Esophagus squamous epithelium (tissue), 5 donors: Measurements from ENCODE around the gene SRBD1. TPM values are rescaled to one million over a fixed set of nuclear protein-coding genes. Genes with fewer than 3 reads are reported as not detected.

Source experiments
- DNase-seq: peaks from one replicate; lab custom pipeline; 2025; lab: John Stamatoyannopoulos, UW
- H3K27ac ChIP-seq, 4 donors: fragments of 200-600 bp; sonication (generic); one replicate each; pipeline ENCODE4 v1.5.1; 2016 to 2019; ENCODE audit warnings: mild to moderate bottlenecking in 1 of 4
- H3K27me3 ChIP-seq, 4 donors: fragments of 200-600 bp; sonication (generic); 1 replicate in 3 of 4; 2 replicates in 1 of 4; pipeline versions ENCODE4 v1.5.1 to v1.6.0; 2017 to 2021; ENCODE audit warnings: antibody characterized with exemption in 1 of 4
- H3K36me3 ChIP-seq, 3 donors: fragments of 200-600 bp; sonication (generic); one replicate each; pipeline ENCODE4 v1.5.1; 2016 to 2019
- H3K4me1 ChIP-seq, 3 donors: fragments of 200-600 bp; sonication (generic); one replicate each; pipeline ENCODE4 v1.5.1; 2017 to 2019
- H3K4me3 ChIP-seq, 4 donors: fragments of 200-600 bp; sonication (generic); 1 replicate in 3 of 4; 2 replicates in 1 of 4; pipeline ENCODE4 v1.5.1; 2016 to 2019; ENCODE audit warnings: mild to moderate bottlenecking in 2 of 4, moderate library complexity in 1 of 4
- H3K9me3 ChIP-seq, 3 donors: fragments of 200-600 bp; sonication (generic); one replicate each; pipeline ENCODE4 v1.5.1; 2016 to 2019
- POLR2A ChIP-seq, 4 donors: fragments of 450-650 bp; IDR thresholded peaks; one replicate each; pipeline ENCODE4 v1.6.1; 2017; ENCODE audit warnings: antibody characterized with exemption in 4 of 4, mild to moderate bottlenecking in 4 of 4, moderate library complexity in 3 of 4
- WGBS, 2 donors: methylation state at CpG; one replicate each; pipeline ENCODE4 v1.1.5; 2018; 5-methylcytosine and 5-hydroxymethylcytosine counted together
- intact Hi-C: fragments of 100-400 bp; cut with DNase I; formaldehyde crosslinking; loops from one replicate; pipeline ENCODE4 v1.15.0; 2022
- total RNA-seq, 4 donors: library from RNA; depleted of rRNA; stranded (reverse); fragments of >200 nt; gene quantifications; one replicate each; pipeline ENCODE4 v1.1.0, GENCODE V29; 2016
- TF ChIP-seq, protein P1 (sequence below), 6 experiments: fragments of 450-650 bp in 4 of 6; fragments of 200-600 bp in 2 of 6; sonication (generic) in 2 of 6; IDR thresholded peaks; one replicate each; pipeline ENCODE4 v1.5.1; 2016 to 2019; ENCODE audit warnings: antibody characterized with exemption in 6 of 6, mild to moderate bottlenecking in 4 of 6, moderate library complexity in 4 of 6
- donor health status: DM: yes; HTN: yes; CAD: no.

Gene SRBD1
- total RNA-seq, 4 donors from 2014 or later, result 5.0 to 21.6 (median 13.1) TPM

GRCh38 chr2:45626387-45627221 lies 15.5 kb upstream of the SRBD1 start:
- Histone ChIP-seq H3K9me3 (no peaks in the 10 kb centered on the region), H3K27me3 (peaks cover 0 to 7% (median 0%) of the 10 kb centered on the region in 4 donors), H3K27ac (no peak overlapping the region), H3K4me3 (no peak overlapping the region), H3K4me1 (no peaks in the 10 kb centered on the region), H3K36me3 (no peaks in the 10 kb centered on the region)
- 71 to 75% methylated on average over 8 of the region's 8 CpGs for WGBS, 2 donors
- intact Hi-C loops, result no loop called here
- TF ChIP-seq POLR2A (IDR thresholded peaks at IDR 0.05), result no peak
- TF ChIP-seq, protein P1, sequence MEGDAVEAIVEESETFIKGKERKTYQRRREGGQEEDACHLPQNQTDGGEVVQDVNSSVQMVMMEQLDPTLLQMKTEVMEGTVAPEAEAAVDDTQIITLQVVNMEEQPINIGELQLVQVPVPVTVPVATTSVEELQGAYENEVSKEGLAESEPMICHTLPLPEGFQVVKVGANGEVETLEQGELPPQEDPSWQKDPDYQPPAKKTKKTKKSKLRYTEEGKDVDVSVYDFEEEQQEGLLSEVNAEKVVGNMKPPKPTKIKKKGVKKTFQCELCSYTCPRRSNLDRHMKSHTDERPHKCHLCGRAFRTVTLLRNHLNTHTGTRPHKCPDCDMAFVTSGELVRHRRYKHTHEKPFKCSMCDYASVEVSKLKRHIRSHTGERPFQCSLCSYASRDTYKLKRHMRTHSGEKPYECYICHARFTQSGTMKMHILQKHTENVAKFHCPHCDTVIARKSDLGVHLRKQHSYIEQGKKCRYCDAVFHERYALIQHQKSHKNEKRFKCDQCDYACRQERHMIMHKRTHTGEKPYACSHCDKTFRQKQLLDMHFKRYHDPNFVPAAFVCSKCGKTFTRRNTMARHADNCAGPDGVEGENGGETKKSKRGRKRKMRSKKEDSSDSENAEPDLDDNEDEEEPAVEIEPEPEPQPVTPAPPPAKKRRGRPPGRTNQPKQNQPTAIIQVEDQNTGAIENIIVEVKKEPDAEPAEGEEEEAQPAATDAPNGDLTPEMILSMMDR (IDR thresholded peaks at IDR 0.05), result no peak
- DNase-seq, result no peak

DNA sequence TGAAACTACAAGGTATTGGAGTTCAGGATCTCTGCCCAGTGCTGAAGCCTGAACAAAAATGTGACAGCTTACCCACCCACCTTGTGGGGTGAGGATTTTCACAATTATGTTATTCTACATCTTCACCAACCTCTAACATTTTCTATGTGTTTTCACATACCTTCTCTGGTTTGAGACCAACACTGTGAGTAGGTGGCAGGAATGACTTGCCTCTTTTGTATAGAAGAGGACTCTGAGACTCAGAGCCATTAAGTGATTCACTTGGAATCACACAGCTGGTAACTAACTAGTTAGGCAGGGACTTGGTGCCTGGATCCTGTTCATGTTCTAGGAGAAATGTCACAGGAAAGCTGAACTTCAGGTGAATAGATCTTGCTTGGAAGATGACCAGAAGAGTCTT lies 14.8 kb upstream of the SRBD1 start:
- Histone ChIP-seq H3K4me3 (no peak overlapping the region), H3K4me1 (no peaks in the 10 kb centered on the region), H3K36me3 (no peaks in the 10 kb centered on the region), H3K27ac (no peak overlapping the region), H3K9me3 (no peaks in the 10 kb centered on the region), H3K27me3 (no peaks in the 10 kb centered on the region)
- TF ChIP-seq, protein P1 (IDR thresholded peaks at IDR 0.05), result no peak
- TF ChIP-seq POLR2A (IDR thresholded peaks at IDR 0.05), result no peak
- intact Hi-C loops, result no loop called here
- DNase-seq, result no peak

- Histone ChIP-seq H3K27ac (no peak overlapping the region), H3K36me3 (no peaks in the 10 kb centered on the region), H3K27me3 (no peaks in the 10 kb centered on the region), H3K4me3 (no peak overlapping the region), H3K4me1 (no peaks in the 10 kb centered on the region), H3K9me3 (no peaks in the 10 kb centered on the region)
- DNase-seq, result no peak
- intact Hi-C loops, result no loop called here
- 79 to 90% methylated on average over 3 of the region's 3 CpGs for WGBS, 2 donors
- no peak for TF ChIP-seq POLR2A (IDR thresholded peaks at IDR 0.05)
- TF ChIP-seq, protein P1 (IDR thresholded peaks at IDR 0.05), result no peak
Observed at GRCh38 chr2:45623098-45623497, 12.0 kb upstream of the SRBD1 start.

DNA sequence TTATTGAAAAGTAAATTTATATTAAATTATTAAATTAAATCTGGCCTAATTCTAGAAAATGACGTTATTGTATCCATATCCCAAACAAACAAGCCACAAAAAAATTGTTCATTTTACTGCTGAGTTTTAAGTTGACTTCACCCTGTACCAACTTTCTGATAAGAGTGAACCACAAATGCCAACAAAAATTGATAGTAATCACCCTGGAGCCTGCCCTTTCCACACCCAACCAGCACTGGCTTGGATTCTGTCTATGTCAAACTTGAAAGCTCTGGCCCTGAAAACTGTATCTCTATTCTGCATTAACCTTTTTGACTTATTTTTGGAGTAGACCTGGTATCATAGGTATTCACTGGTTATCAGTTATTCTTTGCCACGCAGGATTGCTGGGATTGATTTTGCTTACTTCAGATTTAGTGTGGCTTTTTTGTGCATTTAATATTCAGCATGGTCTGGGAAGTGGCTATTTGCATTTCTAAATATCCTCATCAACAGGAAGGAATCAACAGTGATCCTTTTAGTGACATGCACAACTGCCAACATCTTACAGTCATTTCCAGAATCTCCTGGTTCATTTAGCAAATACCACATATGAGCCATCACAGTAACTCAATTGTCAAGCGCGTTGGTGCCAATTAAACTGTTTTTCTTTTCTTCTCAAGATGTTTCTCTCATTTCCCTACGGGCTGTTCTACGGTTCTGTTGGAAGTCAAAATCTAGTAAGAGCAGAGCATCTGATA lies 11.4 kb upstream of the SRBD1 start:
- Histone ChIP-seq H3K4me1 (peaks cover 0 to 1% (median 0%) of the 10 kb centered on the region in 3 donors), H3K4me3 (no peak overlapping the region)

GRCh38 chr2:45617496-45617895 lies 6.4 kb upstream of the SRBD1 start:
- Histone ChIP-seq H3K27me3 (no peaks in the 10 kb centered on the region), H3K4me1 (peaks cover 0 to 27% (median 2%) of the 10 kb centered on the region in 3 donors), H3K9me3 (no peaks in the 10 kb centered on the region), H3K36me3 (no peaks in the 10 kb centered on the region), H3K27ac (no peak overlapping the region), H3K4me3 (no peak overlapping the region)
- no peak for DNase-seq
- intact Hi-C loops, result no loop called here
- WGBS, 2 donors, result 31 to 38% methylated on average over 2 of the region's 2 CpGs
- TF ChIP-seq POLR2A (IDR thresholded peaks at IDR 0.05), result no peak
- TF ChIP-seq, protein P1 (IDR thresholded peaks at IDR 0.05), result no peak

More for the DNA sequence above, 11.4 kb upstream of the SRBD1 start:
- no peak for DNase-seq
- H3K27ac ChIP-seq, result no peak overlapping the region
- no peaks in the 10 kb centered on the region for H3K36me3 ChIP-seq
- 88 to 91% methylated on average over 6 of the region's 6 CpGs for WGBS, 2 donors
- intact Hi-C loops, result no loop called here
- no peak for TF ChIP-seq POLR2A (IDR thresholded peaks at IDR 0.05)
- H3K27me3 ChIP-seq, result no peaks in the 10 kb centered on the region
- no peaks in the 10 kb centered on the region for H3K9me3 ChIP-seq
